Measurements from ENCODE around the gene CD209. TPM values are rescaled to one million over a fixed set of nuclear protein-coding genes. Genes with fewer than 3 reads are reported as not detected.

CD209 gene
- total RNA-seq, 4 donors from 2014 or later: 12.7 to 21.8 (median 17.2) TPM

- ATAC-seq (ENCODE audit: low FRiP score) (no peak), DNase-seq (ENCODE audit: low spot score) (no peak)
- TF ChIP-seq CTCF (IDR thresholded peaks at IDR 0.05): no peak
These were observed 46.2 kb downstream of the CD209 start for GRCh38 chr19:7701049-7701653.

- ATAC-seq (ENCODE audit: low FRiP score) (no peak), DNase-seq (ENCODE audit: low spot score) (no peak)
These were observed 47.6 kb downstream of the CD209 start for GRCh38 chr19:7699417-7700401.

DNA sequence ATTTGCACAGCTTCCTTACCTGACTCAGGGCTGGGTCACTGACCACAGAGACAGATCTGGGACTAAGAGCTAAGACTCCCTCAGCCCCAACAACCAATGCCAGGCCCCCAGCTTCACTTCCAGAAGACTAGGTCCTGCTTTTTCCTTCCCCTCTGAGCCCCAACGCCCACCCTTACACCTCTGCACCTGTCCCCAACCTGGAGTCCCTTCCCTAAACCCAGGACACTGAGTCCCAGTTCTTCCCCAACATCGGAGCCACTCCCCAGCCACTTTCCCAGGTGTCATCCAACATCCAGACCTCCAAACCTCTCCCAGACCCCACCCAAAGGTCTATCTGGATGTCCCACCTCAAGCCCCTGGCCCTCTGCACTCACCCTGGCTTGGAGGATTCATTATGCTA lies 48.3 kb downstream of the CD209 start:
- ATAC-seq (ENCODE audit: low FRiP score) (no peak), DNase-seq (ENCODE audit: low spot score) (no peak)
- TF ChIP-seq CTCF (IDR thresholded peaks at IDR 0.05): no peak

More at GRCh38 chr19:7699417-7700401, 47.6 kb downstream of the CD209 start:
- TF ChIP-seq CTCF (IDR thresholded peaks at IDR 0.05): no peak

DNA sequence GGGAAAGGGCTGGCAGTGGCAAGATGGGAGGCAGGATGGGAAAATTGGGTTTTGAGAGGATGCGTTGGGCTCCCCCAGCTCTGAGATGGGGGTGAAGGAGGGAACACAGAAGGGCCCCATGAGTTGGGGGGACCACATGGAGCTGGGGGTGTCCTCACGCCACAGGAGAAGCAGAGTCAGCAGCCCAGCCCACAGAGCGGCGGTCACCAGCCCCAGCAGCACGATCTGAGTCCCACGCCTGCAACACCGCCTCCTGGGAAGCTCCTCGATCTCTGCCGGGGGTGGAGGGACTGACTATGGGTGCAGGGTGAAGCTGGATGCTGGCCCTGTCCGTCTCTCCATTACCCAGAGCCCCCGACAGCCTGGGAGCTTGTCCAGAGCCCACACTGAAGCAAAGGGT lies 48.8 kb downstream of the CD209 start:
- no peak for ATAC-seq (ENCODE audit: low FRiP score)
- TF ChIP-seq CTCF (IDR thresholded peaks at IDR 0.05): no peak
- no peak for DNase-seq (ENCODE audit: low spot score)

GRCh38 chr19:7697721-7698287 lies 49.5 kb downstream of the CD209 start:
- no peak for TF ChIP-seq CTCF (IDR thresholded peaks at IDR 0.05)
- DNase-seq (ENCODE audit: low spot score) (no peak), ATAC-seq (ENCODE audit: low FRiP score) (no peak)

GRCh38 chr19:7694499-7694898 lies 52.8 kb downstream of the CD209 start:
- DNase-seq (ENCODE audit: low spot score) (no peak), ATAC-seq (ENCODE audit: low FRiP score) (no peak)
- TF ChIP-seq CTCF (IDR thresholded peaks at IDR 0.05): no peak

Data from omental fat pad (tissue), 4 donors.